Embryonic facial prominence (tissue), 1 donor: ENCODE data around the gene STARD9.

Experiments
- DNase-seq: peaks from one replicate; pipeline ENCODE4 v3.0.0-alpha.2; 2016; ENCODE audit errors: extremely low spot score

Gene STARD9

GRCh38 chr15:42694398-42694797 lies 119.0 kb downstream of the STARD9 start:
- no peak for DNase-seq

DNA sequence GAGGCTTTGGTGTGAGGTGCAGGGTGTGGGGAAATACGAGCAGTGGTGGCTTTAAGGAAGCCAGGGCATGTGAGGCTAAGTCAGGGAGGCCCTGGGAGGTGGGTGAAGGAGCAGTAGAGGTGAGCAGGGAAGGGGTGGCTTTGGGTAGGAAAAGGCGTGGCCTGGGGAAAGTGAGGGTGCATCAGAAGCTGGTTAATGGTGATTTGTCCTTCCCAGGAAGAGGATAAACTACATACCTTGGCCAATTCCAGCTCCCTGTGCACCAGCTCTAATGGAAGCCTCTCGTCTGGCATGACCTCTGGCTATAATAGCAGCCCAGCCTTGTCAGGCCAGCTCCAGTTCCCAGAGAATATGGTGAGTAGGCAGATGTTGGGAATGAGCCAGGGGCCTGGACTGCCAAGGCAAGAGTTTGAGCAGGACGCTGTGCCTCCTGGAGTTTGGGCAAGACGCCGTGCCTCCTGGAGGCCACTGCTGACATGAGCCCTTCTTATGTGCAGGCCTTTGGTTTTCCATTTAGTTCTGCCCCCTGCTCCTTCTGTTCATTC lies 120.2 kb downstream of the STARD9 start:
- no peak for DNase-seq

GRCh38 chr15:42696626-42697025 lies 121.2 kb downstream of the STARD9 start:
- DNase-seq, result no peak

GRCh38 chr15:42704492-42704926 lies 129.1 kb downstream of the STARD9 start:
- peak; percentile 41 for DNase-seq

DNA sequence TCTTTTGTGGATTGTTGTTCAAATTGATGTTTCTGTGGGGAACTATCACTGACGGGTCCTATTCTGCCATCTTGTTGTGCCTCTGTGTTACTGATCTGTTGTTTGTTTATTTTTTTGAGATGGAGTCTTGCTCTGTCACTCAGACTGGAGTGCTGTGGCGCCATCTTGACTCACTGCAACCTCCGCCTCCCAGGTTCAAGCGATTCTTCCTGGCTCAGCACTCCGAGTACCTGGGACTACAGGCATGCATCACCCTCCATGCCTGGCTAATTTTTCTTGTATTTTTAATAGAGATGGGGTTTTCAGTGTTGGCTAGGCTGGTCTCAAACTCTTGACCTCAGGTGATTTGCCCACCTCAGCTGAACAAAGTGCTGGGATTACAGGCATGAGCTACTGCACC lies 129.9 kb downstream of the STARD9 start:
- no peak for DNase-seq

DNA sequence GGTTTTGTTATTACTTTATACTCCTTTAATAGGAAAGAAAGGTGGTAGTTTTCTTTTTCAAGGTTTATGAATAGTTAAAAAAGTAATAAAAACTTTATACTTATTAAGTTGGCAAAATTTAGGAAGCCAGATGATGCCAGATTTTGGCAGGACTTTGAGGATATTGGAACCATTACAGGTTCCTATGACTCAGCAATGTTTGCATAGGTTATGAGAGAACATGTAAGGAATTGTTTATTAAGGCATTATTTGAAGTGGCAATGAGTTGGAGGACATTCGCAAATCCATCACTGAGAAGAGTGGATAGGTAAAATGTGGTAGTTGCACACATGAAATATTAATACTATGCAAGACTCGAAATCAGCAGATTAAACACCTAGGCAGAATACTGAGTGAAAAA lies 131.7 kb downstream of the STARD9 start:
- DNase-seq, result no peak

- DNase-seq, result no peak
These were observed 132.6 kb downstream of the STARD9 start for GRCh38 chr15:42707873-42708544.

GRCh38 chr15:42710662-42711061 lies 135.3 kb downstream of the STARD9 start:
- DNase-seq, result no peak

- no peak for DNase-seq
These were observed 136.3 kb downstream of the STARD9 start for GRCh38 chr15:42711746-42712145.

DNA sequence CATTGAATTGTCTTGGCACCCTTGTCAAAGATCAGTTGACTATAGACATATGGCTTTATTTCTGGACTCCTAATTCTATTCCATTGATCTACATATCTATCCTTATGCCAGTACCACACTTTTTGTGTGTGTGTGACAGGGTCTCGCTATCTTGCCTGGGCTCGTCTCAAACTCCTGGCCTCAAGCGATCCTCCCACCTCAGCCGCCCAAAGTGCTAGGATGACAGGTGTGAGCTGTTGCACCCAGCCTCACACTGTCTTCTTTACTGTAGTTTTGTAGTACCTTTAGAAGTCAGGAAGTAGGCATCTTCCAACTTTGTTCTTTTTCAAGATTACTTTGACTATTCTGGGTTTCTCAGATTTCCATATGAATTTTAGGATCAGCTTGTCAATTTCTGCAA lies 137.2 kb downstream of the STARD9 start:
- no peak for DNase-seq

GRCh38 chr15:42716125-42716524 lies 140.7 kb downstream of the STARD9 start:
- DNase-seq, result no peak

GRCh38 chr15:42716626-42717025 lies 141.2 kb downstream of the STARD9 start:
- no peak for DNase-seq

DNA sequence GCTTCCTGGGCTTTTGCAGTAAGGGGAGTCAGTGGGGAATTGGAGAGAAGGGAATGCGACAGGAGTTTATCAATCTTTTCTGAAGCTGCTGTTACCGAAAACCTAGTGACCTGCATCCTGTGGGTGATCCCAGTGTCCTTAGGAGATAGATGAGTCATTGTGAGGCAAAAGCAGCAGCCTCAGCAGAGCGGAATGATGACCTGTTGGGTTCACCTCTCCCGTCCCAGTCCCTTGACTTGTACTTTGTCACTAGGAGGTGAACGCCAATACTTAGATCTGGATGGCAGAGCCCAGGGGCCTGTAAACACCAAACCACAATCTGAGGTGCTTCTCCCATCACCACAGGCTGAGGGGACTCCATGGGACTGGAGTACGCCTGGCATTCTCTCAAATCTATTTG lies 143.6 kb downstream of the STARD9 start:
- no peak for DNase-seq

GRCh38 chr15:42720071-42720470 lies 144.7 kb downstream of the STARD9 start:
- DNase-seq, result no peak

DNA sequence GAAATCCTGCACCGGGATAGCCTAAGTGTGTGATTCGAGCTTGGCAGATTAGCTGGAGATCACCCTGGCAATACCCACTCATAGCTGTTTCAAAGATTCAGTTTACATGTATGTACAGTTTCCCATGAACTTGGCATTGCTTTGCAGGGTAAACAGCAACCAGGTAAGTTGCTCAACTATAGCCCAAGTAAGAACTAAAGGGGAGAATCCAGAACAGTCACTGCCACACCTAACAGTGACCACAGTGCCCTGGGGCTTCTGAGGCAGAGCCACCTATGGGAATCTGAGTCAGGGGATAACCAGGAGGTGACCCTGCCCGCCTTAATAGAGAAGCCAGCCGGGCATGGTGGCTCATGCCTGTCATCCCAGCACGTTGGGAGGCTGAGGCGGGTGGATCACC lies 145.6 kb downstream of the STARD9 start:
- DNase-seq, result no peak

DNA sequence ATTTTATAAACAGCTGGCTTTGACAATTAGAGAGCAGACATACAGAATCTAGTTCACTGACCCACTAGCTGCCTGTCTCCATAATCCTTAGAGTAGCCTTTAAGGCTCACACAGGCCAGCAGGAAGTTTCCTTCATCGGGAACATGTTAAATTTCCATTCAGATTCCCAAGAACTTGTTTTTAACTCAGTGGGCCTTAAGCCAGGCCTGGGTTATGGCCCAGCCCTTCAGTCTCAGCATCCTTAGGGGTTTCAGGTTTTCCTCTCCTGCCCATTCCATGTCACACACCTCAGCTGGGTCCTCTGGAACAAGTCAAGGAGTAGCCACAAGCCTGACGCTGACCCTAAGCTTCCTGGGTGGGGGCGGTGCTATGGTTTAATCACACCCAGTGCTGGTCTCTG lies 146.5 kb downstream of the STARD9 start:
- DNase-seq, result no peak

DNA sequence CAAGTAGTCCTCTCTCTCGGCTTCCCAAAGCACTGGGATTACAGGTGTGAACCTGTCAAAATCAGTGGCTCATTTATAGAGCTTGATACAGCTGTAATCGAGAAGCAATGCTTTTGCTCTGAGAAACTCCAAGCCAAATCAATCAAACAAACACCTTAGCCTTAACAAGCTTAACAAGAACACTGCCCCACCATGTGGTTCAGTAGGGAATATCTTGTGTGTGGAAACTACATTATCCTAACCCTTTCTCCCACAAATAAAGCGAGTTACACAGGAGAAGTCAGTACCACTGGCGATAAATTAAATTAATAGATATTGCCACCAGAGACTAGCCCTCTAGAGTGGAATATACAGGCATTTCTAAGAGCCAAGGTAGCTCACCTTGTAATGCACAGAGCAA lies 147.7 kb downstream of the STARD9 start:
- no peak for DNase-seq

DNA sequence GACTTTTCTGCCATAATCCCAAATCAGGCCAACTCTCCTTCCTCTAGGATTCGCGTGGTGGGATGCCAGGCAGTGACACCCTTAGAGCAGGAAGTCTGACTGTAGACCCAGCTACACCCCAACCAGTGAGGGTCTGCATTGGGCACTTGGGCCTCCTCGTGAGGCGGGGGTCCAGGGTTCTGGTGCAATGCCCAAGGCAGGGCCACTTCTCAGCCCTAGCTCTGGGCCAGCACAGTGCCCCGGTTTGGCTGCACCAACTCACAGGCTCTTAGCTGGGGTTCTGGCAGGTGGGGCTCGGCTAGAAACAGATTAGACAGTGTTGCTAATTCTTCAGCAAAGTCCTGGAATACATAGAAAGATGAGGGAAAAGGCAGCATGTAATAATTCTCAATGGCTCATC lies 148.9 kb downstream of the STARD9 start:
- no peak for DNase-seq

DNA sequence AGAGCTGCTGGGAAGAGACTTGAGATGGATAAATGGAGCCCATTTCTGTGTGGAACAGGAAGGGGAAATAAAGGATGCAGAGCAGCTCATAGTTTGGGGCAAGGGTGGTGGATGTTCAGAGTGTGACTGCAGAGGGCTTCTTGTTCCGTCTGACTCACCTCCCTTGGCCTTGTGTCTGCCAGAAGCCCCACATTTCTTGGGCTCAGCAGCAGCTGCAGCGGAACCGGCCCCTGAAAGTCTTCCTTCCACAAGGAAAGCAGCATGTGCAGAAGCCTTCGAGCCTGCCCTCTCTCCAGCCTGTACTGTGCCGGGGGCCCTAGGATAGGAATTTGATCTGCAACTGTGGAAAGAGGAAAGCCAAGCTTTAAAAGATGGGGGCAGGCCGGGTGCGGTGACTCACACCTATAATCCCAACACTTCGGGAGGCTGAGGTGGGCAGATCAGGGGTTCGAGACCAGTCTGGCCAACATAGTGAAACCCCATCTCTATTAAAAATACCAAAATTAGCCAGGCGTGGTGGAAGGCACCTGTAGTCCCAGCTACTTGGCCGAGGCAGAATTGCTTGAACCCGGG lies 150.0 kb downstream of the STARD9 start:
- no peak for DNase-seq

DNA sequence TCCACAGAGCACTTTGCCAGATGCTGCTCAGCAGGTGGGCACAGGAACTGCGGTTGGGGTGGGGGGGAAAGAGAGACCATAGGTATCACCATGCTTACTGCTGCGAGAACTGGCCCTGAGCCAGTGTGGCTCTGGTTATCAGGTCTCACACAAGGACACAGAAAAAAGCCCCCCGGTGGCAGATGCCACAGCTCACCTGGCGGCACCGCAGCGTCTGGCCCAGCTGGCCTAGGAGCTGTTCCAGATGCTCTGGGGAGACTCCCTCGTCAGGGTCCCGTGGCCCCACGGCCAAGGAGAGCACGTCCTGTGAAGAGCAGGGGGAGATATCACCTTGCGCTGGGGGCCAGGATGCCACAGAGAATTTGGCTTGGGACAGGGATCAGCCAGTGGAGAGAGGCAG lies 150.7 kb downstream of the STARD9 start:
- DNase-seq, result no peak

- no peak for DNase-seq
These were observed 152.5 kb downstream of the STARD9 start for GRCh38 chr15:42727750-42728381.

DNA sequence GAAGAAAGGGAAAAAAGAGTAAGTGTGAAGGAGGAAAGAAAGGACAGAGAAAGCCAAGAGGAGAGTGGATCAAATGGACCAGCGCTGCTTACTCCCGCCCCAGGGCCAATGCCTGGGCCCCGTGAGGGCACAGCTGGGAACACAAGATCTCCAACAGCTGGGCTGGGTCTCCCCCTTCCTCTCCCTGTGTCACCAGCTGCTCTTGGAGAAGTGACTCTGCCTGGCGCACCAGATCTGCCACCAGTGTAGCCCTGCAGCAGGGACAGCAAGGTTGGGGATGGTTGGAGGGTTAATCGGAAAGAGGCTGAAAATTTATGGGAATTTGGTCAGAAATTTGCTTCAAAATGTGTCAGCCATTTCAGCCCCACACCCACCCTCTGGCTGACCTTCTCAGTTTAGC lies 153.2 kb downstream of the STARD9 start:
- DNase-seq, result no peak

GRCh38 chr15:42728972-42729371 lies 153.6 kb downstream of the STARD9 start:
- no peak for DNase-seq
